HEK293T (cell line): ENCODE data around the gene ARHGAP28.
"Not testable (repeated sequence)": the region's sequence is repeated elsewhere in the genome, so short reads cannot be mapped to it uniquely, and the experiment has no call there.

Experiments
- CTCF ChIA-PET: fragments of 350-600 bp; formaldehyde crosslinking; extraction: SDS; loops from one replicate; lab custom pipeline; 2021; ENCODE audit warnings: antibody characterized with exemption, inconsistent platforms; lab: Yijun Ruan, JAX
- POLR2A ChIA-PET: fragments of 350-600 bp; formaldehyde crosslinking; extraction: SDS; loops from one replicate; lab custom pipeline; 2020; ENCODE audit warnings: antibody characterized with exemption, inconsistent platforms; lab: Yijun Ruan, JAX
- DNase-seq: peaks from one replicate; pipeline ENCODE4 v3.0.0; 2012; ENCODE audit warnings: mixed read lengths; ENCODE audit errors: extremely low spot score
- ARNT ChIP-seq: fragments of 450-650 bp; IDR thresholded peaks from 2 replicates; pipeline ENCODE4 v1.6.1; 2017; ENCODE audit warnings: mild to moderate bottlenecking
- BHLHE40 ChIP-seq: fragments of 450-650 bp; IDR thresholded peaks from 2 replicates; pipeline ENCODE4 v1.6.1; 2016; ENCODE audit warnings: mild to moderate bottlenecking, moderate library complexity, borderline replicate concordance
- CTBP1 ChIP-seq: fragments of 450-650 bp; IDR thresholded peaks from 2 replicates; pipeline ENCODE4 v1.6.1; 2016; ENCODE audit warnings: borderline replicate concordance
- ELF4 ChIP-seq: fragments of 450-650 bp; IDR thresholded peaks from 2 replicates; pipeline ENCODE4 v1.6.1; 2017; ENCODE audit warnings: antibody characterized with exemption
- FOXA1 ChIP-seq: fragments of 450-650 bp; IDR thresholded peaks from 2 replicates; pipeline ENCODE4 v1.6.1; 2016; ENCODE audit warnings: mild to moderate bottlenecking
- FOXK2 ChIP-seq: fragments of 450-650 bp; IDR thresholded peaks from 2 replicates; pipeline ENCODE4 v1.6.1; 2016; ENCODE audit warnings: mild to moderate bottlenecking
- FOXM1 ChIP-seq: fragments of 450-650 bp; IDR thresholded peaks from 2 replicates; pipeline ENCODE4 v1.6.1; 2017; ENCODE audit warnings: mild to moderate bottlenecking, borderline replicate concordance
- HDGF ChIP-seq: fragments of 450-650 bp; IDR thresholded peaks from 2 replicates; pipeline ENCODE4 v1.6.1; 2017; ENCODE audit warnings: antibody characterized with exemption, borderline replicate concordance
- L3MBTL2 ChIP-seq: fragments of 450-650 bp; conservative IDR thresholded peaks from 2 replicates; pipeline ENCODE4 v1.6.1; 2016; ENCODE audit warnings: mild to moderate bottlenecking
- LEF1 ChIP-seq: fragments of 450-650 bp; IDR thresholded peaks from 2 replicates; pipeline ENCODE4 v1.6.1; 2017; ENCODE audit warnings: mild to moderate bottlenecking, borderline replicate concordance
- NFRKB ChIP-seq: fragments of 450-650 bp; IDR thresholded peaks from 2 replicates; pipeline ENCODE4 v1.6.1; 2016; ENCODE audit warnings: mild to moderate bottlenecking, moderate library complexity
- PKNOX1 ChIP-seq: fragments of 450-650 bp; IDR thresholded peaks from 2 replicates; pipeline ENCODE4 v1.6.1; 2016
- SP1 ChIP-seq: fragments of 450-650 bp; IDR thresholded peaks from 2 replicates; pipeline ENCODE4 v1.6.1; 2017
- SUZ12 ChIP-seq: fragments of 450-650 bp; IDR thresholded peaks from 2 replicates; pipeline ENCODE4 v1.6.1; 2016; ENCODE audit warnings: mild to moderate bottlenecking
- TARDBP ChIP-seq: fragments of 450-650 bp; IDR thresholded peaks from 2 replicates; pipeline ENCODE4 v1.6.1; 2016
- ZNF384 ChIP-seq: fragments of 450-650 bp; IDR thresholded peaks from 2 replicates; pipeline ENCODE4 v1.6.1; 2016

The ARHGAP28 gene

GRCh38 chr18:6819332-6819731 lies 89.8 kb downstream of the ARHGAP28 start:
- POLR2A ChIA-PET: no interaction called here

GRCh38 chr18:6820314-6820713 lies 90.8 kb downstream of the ARHGAP28 start:
- ChIA-PET POLR2A (no interaction called here), CTCF (no interaction called here)
- TF ChIP-seq CTBP1 (no peak), SP1 (no peak)
- DNase-seq: no peak

More at GRCh38 chr18:6819332-6819731, 89.8 kb downstream of the ARHGAP28 start:
- CTCF ChIA-PET: no interaction called here
- no peak for TF ChIP-seq PKNOX1
- TF ChIP-seq ZNF384: no peak
- TF ChIP-seq SUZ12: no peak
- TF ChIP-seq HDGF: no peak
- no peak for TF ChIP-seq FOXA1
- no peak for TF ChIP-seq FOXM1
- no peak for TF ChIP-seq BHLHE40
- no peak for TF ChIP-seq TARDBP
- TF ChIP-seq CTBP1: no peak
- DNase-seq: no peak

GRCh38 chr18:6821356-6821755 lies 91.8 kb downstream of the ARHGAP28 start:
- no peak for TF ChIP-seq FOXK2
- TF ChIP-seq ELF4: no peak
- no peak for TF ChIP-seq NFRKB
- no peak for TF ChIP-seq FOXA1
- TF ChIP-seq ARNT: no peak
- TF ChIP-seq TARDBP: no peak
- no peak for TF ChIP-seq BHLHE40
- TF ChIP-seq CTBP1: no peak
- TF ChIP-seq HDGF: no peak
- no peak for TF ChIP-seq ZNF384
- no peak for DNase-seq
- POLR2A ChIA-PET: no interaction called here
- CTCF ChIA-PET: no interaction called here

GRCh38 chr18:6827161-6827560 lies 97.6 kb downstream of the ARHGAP28 start:
- POLR2A ChIA-PET, CTCF ChIA-PET, DNase-seq: not testable (repeated sequence)

GRCh38 chr18:6827566-6827965 lies 98.0 kb downstream of the ARHGAP28 start:
- DNase-seq, POLR2A ChIA-PET, CTCF ChIA-PET: not testable (repeated sequence)

GRCh38 chr18:6830916-6831315 lies 101.4 kb downstream of the ARHGAP28 start:
- ChIA-PET CTCF (no interaction called here), POLR2A (no interaction called here)
- no peak for TF ChIP-seq LEF1
- TF ChIP-seq CTBP1: no peak
- TF ChIP-seq BHLHE40: no peak
- no peak for TF ChIP-seq L3MBTL2
- no peak for TF ChIP-seq FOXM1
- no peak for TF ChIP-seq ARNT
- TF ChIP-seq TARDBP: no peak
- no peak for DNase-seq

- TF ChIP-seq FOXM1 (no peak), ZNF384 (no peak), L3MBTL2 (no peak), CTBP1 (no peak)
- no peak for DNase-seq
- ChIA-PET POLR2A (interaction anchor here (0.9 kb wide), 1 partner anchor 9 kb away, joined by 3 read pairs; no protein-coding TSS in a partner anchor), CTCF (no interaction called here)
Measured at GRCh38 chr18:6835345-6835744, 105.8 kb downstream of the ARHGAP28 start.

GRCh38 chr18:6836331-6836730 lies 106.8 kb downstream of the ARHGAP28 start:
- DNase-seq: no peak
- ChIA-PET CTCF (no interaction called here), POLR2A (interaction anchor here (0.9 kb wide), 1 partner anchor 8 kb away, joined by 3 read pairs; no protein-coding TSS in a partner anchor)
- TF ChIP-seq BHLHE40 (no peak), HDGF (no peak), PKNOX1 (no peak), TARDBP (no peak), LEF1 (no peak), FOXM1 (no peak), FOXA1 (no peak), SUZ12 (no peak), ARNT (no peak), SP1 (no peak), FOXK2 (no peak), L3MBTL2 (no peak), ZNF384 (no peak)
